Loucy (cell line): Measurements from ENCODE around the gene KIAA1328.

ENCODE experiments used
- H2AFZ ChIP-seq: fragments of 200-600 bp; sonication (generic); 2 replicates; pipeline ENCODE4 v1.6.0; 2016; ENCODE audit warnings: antibody characterized with exemption, mild to moderate bottlenecking, low read length, moderate library complexity
- H3F3A ChIP-seq: fragments of 200-600 bp; 2 replicates; pipeline ENCODE4 v1.6.0; 2016; ENCODE audit warnings: antibody characterized with exemption, low read depth, mild to moderate bottlenecking
- H3K27me3 ChIP-seq: fragments of 200-600 bp; sonication (generic); 2 replicates; pipeline ENCODE4 v1.6.1; 2014; ENCODE audit warnings: low read length, mild to moderate bottlenecking; ENCODE audit not compliant: insufficient read depth, poor library complexity, severe bottlenecking
- H3K36me3 ChIP-seq: fragments of 200-600 bp; sonication (generic); 2 replicates; pipeline ENCODE4 v1.6.1; 2016; ENCODE audit warnings: low read length; ENCODE audit not compliant: insufficient read depth
- H3K4me1 ChIP-seq: fragments of 200-600 bp; sonication (generic); 2 replicates; pipeline ENCODE4 v1.5.1; 2014; ENCODE audit warnings: low read length, mild to moderate bottlenecking; ENCODE audit not compliant: insufficient read depth, poor library complexity, severe bottlenecking
- H3K4me2 ChIP-seq: fragments of 200-600 bp; sonication (generic); 2 replicates; pipeline ENCODE4 v1.6.0; 2014; ENCODE audit warnings: antibody characterized with exemption, low read length, low read depth, mild to moderate bottlenecking; ENCODE audit not compliant: poor library complexity, severe bottlenecking
- H3K4me3 ChIP-seq: fragments of 200-600 bp; sonication (generic); 2 replicates; pipeline ENCODE4 v1.5.1; 2014; ENCODE audit warnings: low read length, mild to moderate bottlenecking, mixed read lengths; ENCODE audit not compliant: poor library complexity, severe bottlenecking
- H3K79me2 ChIP-seq: fragments of 200-600 bp; sonication (generic); 2 replicates; pipeline ENCODE4 v1.6.1; 2014; ENCODE audit warnings: low read length; ENCODE audit not compliant: insufficient read depth
- H3K9ac ChIP-seq: fragments of 200-600 bp; sonication (generic); 2 replicates; pipeline ENCODE4 v1.6.0; 2014; ENCODE audit warnings: mild to moderate bottlenecking, low read depth, low read length, moderate library complexity; ENCODE audit not compliant: poor library complexity, severe bottlenecking
- H3K9me2 ChIP-seq: fragments of 200-600 bp; sonication (generic); replicated peaks from 2 replicates; pipeline ENCODE4 v1.6.1; 2016; ENCODE audit warnings: low read depth, low read length, mixed read lengths
- H3K9me3 ChIP-seq: fragments of 200-600 bp; sonication (generic); 2 replicates; pipeline ENCODE4 v1.6.1; 2014; ENCODE audit warnings: mild to moderate bottlenecking, antibody characterized with exemption, low read length, low read depth; ENCODE audit not compliant: insufficient read depth
- H4K20me1 ChIP-seq: fragments of 200-600 bp; sonication (generic); 2 replicates; pipeline ENCODE4 v1.6.0; 2014; ENCODE audit warnings: antibody characterized with exemption, low read length, mild to moderate bottlenecking; ENCODE audit not compliant: insufficient read depth, poor library complexity, severe bottlenecking
- EZH2phosphoT487 ChIP-seq: fragments of 200-600 bp; IDR thresholded peaks from 2 replicates; pipeline ENCODE4 v1.6.1; 2018; ENCODE audit warnings: antibody characterized with exemption, mild to moderate bottlenecking, moderate library complexity, borderline replicate concordance
- TF ChIP-seq, protein P1 (sequence below): fragments of 200-600 bp; sonication (generic); conservative IDR thresholded peaks from 2 replicates; pipeline ENCODE4 v1.5.1; 2014; ENCODE audit warnings: mild to moderate bottlenecking, antibody characterized with exemption, low read length

KIAA1328 gene

DNA sequence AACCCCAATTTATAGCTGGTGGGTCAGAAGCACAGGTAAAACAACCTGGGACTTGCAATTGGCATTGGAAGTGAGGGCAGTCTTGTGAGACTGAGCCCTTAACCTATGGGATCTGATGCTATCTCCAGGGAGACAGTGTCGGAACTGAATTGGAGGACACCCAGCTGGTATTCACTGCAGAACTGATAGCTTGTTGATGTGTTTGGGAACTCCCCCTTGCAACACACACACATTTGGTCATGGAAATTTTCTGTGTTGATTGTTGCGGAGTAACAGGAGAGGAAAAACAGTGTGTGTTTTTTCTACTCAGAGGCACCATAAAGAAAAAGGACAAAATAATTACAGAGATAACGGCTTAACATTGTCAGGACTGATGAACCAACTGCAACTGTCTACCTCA, 16.2 kb upstream of the KIAA1328 start:
- TF ChIP-seq EZH2phosphoT487 = no peak
- TF ChIP-seq, protein P1, sequence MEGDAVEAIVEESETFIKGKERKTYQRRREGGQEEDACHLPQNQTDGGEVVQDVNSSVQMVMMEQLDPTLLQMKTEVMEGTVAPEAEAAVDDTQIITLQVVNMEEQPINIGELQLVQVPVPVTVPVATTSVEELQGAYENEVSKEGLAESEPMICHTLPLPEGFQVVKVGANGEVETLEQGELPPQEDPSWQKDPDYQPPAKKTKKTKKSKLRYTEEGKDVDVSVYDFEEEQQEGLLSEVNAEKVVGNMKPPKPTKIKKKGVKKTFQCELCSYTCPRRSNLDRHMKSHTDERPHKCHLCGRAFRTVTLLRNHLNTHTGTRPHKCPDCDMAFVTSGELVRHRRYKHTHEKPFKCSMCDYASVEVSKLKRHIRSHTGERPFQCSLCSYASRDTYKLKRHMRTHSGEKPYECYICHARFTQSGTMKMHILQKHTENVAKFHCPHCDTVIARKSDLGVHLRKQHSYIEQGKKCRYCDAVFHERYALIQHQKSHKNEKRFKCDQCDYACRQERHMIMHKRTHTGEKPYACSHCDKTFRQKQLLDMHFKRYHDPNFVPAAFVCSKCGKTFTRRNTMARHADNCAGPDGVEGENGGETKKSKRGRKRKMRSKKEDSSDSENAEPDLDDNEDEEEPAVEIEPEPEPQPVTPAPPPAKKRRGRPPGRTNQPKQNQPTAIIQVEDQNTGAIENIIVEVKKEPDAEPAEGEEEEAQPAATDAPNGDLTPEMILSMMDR = no peak
- Histone ChIP-seq H3K9me2 (no peaks in the 10 kb centered on the region), H3K4me2 (no peak overlapping the region), H3K36me3 (peaks cover 78% of the 10 kb centered on the region; the same call in 1 of the 2 replicates), H4K20me1 (peaks cover 9% of the 10 kb centered on the region), H3K79me2 (peaks cover 5% of the 10 kb centered on the region; the same call in 1 of the 2 replicates), H3K4me1 (no peaks in the 10 kb centered on the region), H2AFZ (no peak overlapping the region), H3K4me3 (no peak overlapping the region), H3K27me3 (no peaks in the 10 kb centered on the region), H3F3A (no peaks in the 10 kb centered on the region), H3K9me3 (no peaks in the 10 kb centered on the region), H3K9ac (no peak overlapping the region)

DNA sequence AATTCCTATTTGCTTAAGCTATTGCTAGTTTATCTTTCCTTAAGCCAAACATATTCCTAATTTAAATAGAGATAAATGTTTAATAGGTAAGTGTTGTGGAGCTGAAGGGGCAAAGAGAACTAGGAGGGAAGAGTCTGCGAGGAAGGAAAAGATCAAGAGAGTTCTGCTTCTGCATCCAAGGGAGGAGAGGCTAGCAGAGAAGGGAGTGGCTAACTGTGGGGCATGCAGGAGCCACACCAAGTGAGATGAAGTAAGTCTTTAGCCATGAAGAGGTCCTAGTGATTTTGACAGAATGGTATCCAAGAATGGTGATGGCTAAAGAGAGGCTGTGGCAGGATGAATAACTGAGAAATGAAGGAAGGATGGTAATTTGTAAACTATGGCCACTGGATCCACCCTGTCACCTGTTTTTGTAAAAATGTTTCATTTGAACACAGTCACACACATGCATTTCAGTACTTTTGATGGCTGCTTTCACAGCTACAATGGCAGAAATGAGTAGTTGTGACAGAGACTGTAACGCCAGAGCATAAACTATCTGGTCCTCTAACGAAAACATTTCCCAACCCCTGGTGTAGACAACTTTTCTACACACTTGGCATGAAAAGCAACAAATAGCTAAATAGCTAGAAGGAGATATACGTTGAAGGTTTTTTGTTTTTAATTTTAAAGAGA, 15.7 kb upstream of the KIAA1328 start:
- Histone ChIP-seq H3K9me2 (no peaks in the 10 kb centered on the region), H3F3A (no peaks in the 10 kb centered on the region), H3K36me3 (peaks cover 79% of the 10 kb centered on the region; the same call in 1 of the 2 replicates), H2AFZ (no peak overlapping the region), H3K4me1 (no peaks in the 10 kb centered on the region), H3K4me3 (no peak overlapping the region), H3K79me2 (no peaks in the 10 kb centered on the region; the same call in 1 of the 2 replicates), H3K4me2 (no peak overlapping the region), H3K27me3 (no peaks in the 10 kb centered on the region), H4K20me1 (peaks cover 9% of the 10 kb centered on the region), H3K9me3 (no peaks in the 10 kb centered on the region), H3K9ac (no peak overlapping the region)
- TF ChIP-seq EZH2phosphoT487 = no peak
- TF ChIP-seq, protein P1 = no peak

DNA sequence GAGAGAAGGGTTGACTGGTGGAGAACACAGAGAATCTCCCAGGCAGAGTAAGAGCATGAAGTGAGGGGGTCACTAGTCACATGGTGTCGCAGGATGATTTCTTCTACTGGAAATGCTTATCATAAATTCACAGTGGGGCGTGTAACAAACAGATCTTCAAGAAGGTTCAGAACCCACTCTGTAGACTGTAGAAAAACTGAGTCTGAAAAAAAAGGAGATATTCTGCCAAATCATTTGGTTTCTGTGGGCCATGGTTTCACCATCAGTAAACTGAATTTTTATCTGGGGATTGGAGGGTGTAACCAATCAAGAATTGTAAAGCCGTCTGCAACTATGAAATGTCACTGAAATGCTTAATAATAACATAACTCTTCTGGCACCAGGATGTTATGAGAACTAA, 15.1 kb upstream of the KIAA1328 start:
- H3K79me2 ChIP-seq = no peaks in the 10 kb centered on the region; the same call in 1 of the 2 replicates
- H3K36me3 ChIP-seq = peaks cover 81% of the 10 kb centered on the region; the same call in 1 of the 2 replicates
- H3K27me3 ChIP-seq = no peaks in the 10 kb centered on the region
- no peaks in the 10 kb centered on the region for H3F3A ChIP-seq
- H3K4me1 ChIP-seq = no peaks in the 10 kb centered on the region
- peaks cover 9% of the 10 kb centered on the region for H4K20me1 ChIP-seq
- H3K9me2 ChIP-seq = no peaks in the 10 kb centered on the region
- no peak for TF ChIP-seq EZH2phosphoT487
- TF ChIP-seq, protein P1 = no peak
- no peak overlapping the region for H3K9ac ChIP-seq
- no peak overlapping the region for H2AFZ ChIP-seq
- no peaks in the 10 kb centered on the region for H3K9me3 ChIP-seq
- H3K4me2 ChIP-seq = no peak overlapping the region
- H3K4me3 ChIP-seq = no peak overlapping the region
